NCI-H446 treated with DMSO at 0.1 percent for 48 hours (cell line): ENCODE results near the gene FBLIM1.
"Not testable (repeated sequence)": the region's sequence is repeated elsewhere in the genome, so short reads cannot be mapped to it uniquely, and the experiment has no call there.

Experiments
- DNase-seq: peaks from one replicate; lab custom pipeline; 2025; lab: John Stamatoyannopoulos, UW

FBLIM1 gene

GRCh38 chr1:15767941-15768340, 9.3 kb downstream of the FBLIM1 start:
- DNase-seq, result no peak

DNA sequence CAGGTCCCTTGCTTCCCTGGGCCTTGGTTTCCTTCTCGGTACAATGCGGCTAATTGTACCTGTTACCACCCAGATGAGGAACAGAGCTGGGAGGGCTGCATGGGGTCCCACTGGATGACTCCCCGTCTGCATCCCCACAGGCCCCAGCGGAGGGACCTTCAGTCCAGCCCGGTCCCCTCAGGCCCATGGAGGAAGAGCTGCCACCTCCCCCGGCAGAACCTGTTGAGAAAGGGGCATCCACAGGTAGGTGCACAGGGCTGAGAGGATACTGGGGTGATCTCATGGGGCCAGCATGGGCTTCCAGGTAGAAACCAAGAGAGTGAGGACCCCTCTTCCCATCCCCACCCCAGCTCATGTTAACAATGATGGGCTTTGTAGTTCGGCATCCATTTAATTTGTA, 9.8 kb downstream of the FBLIM1 start:
- DNase-seq, result no peak

DNA sequence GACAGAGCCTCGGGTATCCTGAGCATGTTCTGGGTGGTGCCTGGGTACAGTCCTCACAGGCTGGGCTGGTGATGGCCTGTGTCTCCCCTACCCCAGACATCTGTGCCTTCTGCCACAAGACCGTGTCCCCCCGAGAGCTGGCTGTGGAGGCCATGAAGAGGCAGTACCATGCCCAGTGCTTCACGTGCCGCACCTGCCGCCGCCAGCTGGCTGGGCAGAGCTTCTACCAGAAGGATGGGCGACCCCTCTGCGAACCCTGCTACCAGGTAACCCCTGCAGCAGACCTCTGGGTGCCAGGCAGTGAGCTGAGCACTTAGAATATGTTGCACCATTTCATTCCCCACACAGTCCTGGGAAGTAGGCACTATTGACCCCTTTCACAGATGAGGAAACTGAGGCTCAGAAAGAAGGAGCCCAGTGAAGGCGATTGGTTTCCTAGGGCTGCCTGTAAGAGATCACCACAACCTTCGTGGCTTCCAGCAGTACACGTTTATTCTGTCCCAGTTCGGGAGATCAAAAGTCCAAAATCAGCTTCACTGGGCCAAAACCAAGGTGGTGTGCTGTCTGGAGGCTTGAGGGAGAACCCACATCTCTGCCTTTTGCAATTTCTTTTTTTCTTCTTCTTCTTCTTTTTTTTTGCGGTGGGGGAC, 11.8 kb downstream of the FBLIM1 start:
- DNase-seq, result no peak

DNA sequence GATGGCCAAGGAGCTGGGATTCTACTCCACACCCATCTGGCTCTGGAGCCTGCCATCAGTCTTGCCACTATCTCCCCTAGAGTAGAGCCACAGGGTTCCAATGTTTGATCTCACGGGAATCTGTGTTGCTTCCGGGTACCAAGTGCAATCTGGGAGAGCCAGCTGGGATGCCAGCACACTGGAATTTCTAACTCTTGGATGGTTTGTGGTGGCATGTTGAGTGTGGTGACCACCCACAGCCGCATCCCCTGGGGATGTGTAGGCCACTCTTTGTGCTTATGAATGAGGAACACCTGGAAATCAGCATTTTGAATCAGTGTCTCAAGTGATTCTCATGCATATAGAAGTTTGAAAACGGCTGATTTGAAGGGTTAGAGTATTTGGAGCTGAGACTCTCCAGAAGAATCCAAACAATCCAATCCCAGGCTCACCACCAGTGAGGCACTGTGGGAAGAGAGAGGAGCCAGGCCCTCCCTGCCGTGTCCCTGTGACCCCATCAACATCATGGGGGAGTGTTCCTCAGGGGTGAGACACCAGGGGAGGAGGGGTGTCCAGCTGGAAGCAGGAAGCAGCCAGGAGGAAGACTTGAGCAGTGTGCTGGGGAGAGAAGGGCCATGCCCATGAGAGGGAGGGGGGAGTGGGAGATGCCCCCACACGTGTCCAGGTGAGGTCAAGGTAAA, 13.4 kb downstream of the FBLIM1 start:
- DNase-seq, result no peak

- DNase-seq, result no peak
Measured at GRCh38 chr1:15775706-15776105, 17.1 kb downstream of the FBLIM1 start.

- DNase-seq, result no peak
Measured at GRCh38 chr1:15777909-15778707, 19.5 kb downstream of the FBLIM1 start.

DNA sequence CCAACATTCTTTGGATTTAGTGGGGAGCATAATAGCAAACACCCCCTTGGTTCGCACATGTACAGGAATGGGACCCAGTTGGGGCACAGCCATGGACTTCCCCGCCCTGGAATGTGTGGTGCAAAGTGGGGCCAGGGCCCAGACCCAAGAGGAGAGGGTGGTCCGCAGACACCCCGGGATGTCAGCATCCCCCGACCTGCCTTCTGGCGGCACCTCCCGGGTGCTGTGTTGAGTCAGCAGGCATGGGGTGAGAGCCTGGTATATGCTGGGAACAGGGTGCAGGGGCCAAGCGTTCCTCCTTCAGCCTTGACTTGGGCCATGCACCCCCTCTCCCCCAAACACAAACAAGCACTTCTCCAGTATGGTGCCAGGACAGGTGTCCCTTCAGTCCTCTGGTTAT, 27.1 kb downstream of the FBLIM1 start:
- no peak for DNase-seq

DNA sequence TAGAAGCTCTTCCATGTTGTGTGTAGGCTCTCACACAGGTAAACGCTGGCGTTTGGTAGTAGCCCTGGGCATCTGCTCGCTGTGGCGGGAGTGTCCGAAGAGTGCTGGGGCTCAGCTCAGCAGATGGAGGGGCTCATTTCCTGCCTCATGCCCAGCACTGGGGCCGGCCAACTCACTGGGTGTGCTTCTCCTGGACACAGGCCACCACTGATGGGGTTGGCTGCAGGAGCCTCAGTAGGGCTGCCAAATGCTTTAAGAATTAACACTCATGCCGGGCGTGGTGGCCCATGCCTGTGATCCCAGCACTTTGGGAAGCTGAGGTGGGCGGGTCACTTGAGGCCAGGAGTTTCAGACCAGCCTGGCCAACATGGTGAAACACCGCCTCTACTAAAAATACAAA, 28.0 kb downstream of the FBLIM1 start:
- no peak for DNase-seq

DNA sequence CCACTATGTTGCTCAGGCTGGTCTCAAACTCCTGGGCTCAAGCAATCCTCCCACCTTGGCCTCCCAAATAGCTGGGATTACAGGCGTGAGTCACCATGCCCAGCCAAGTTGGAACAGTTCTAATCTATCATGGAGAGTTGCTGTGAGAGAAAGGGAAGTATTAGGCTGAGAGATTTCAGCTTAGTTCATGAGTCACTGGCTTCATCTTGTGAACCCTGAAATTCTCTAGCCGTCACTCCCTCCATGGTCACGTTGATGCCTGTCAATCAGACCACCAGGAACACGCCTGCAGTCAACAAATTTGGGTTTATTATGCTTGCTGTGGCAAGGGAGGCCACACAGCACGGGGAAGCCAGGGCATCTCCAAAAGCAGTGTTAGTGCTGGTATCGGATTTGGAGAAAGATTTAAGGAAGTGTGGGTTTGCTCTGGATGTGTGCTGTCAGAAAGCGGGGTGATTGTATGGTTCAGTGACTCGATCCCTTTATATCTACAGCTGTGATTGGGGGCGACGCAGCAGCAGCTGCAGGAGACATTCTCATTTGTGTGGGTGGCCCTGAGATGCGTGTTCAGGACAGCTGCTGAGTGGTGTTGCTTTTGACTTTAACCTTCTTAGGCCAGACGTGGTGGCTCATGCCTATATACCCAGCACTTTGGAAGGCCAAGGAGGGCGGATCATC, 30.2 kb downstream of the FBLIM1 start:
- no peak for DNase-seq

- DNase-seq, result no peak
Measured at GRCh38 chr1:15796086-15796462, 37.5 kb downstream of the FBLIM1 start.

GRCh38 chr1:15797614-15798390, 39.2 kb downstream of the FBLIM1 start:
- DNase-seq, result no peak

DNA sequence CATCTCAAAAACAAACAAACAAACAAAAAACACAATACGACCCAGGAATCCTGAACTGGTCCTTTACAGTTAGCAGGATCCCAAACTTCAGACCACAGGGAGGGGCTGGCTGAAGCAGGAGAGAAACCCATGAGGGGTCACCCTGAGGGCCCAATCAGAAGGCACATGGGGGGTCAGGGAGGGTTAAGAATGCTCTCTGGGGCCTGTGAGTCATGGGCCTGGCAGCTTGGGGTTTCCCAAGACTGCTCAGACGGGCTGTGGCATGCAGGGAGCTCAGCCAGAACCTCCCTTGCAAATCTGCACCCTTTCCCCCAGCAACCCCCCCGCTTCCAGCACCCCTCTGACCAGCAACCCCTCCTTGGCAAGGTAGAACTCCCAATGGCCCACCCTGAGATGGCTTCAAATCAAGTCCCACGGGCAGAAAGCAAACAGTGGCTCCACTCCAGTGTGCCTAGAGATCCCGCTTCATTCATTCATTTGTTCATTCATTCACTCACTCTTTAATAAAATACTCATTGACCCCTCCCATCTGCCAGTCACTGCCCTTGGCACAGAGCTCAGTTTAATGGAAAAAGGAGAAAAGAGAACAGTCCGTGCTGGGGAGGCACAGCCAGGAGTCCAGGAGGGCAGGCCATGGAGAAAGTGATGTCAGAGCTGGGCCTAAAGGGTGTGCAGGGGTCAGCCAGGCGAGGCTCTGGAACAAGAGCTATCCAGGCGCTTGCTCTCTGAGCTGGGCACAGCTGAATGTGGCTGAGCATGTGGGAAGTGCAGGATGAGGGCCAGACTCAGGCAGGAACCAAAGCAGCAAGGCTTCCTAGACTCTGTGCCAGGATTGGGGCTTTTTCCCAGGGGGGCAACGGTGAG, 40.6 kb downstream of the FBLIM1 start:
- DNase-seq, result no peak

GRCh38 chr1:15799928-15800835, 41.6 kb downstream of the FBLIM1 start:
- DNase-seq, result no peak

DNA sequence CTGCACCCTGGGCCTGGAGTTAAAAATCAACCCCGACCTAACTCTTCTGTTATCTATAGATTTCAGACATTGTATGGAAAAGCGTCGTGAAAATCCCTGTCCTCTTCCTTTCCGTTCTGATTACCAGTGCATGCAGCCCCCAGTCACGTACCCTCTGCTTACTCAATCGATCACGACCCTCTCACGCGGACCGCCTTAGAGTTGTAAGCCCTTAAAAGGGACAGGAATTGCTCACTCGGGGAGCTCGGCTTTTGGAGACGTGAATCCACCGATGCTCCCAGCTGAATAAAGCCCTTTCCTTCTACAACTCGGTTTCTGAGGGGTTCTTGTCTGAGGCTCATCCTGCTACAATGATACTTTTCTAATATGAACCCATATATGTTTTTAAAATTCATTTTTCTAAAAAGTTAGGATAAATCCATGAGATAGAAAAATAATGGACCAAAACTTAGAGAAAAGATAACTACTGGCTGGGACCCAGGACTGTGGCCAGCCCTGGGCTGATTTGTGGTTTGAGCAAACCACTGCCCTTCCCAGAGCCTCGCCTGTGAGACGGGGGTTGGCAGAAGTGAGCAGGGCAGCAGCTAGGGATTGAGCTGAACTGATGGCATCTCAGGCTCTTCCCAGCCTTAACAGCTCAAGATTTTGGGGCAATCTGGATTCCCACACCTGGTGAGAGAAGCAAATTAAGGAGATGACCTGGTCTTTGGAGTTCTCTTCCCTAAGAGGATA, 43.8 kb downstream of the FBLIM1 start:
- DNase-seq, result no peak

DNA sequence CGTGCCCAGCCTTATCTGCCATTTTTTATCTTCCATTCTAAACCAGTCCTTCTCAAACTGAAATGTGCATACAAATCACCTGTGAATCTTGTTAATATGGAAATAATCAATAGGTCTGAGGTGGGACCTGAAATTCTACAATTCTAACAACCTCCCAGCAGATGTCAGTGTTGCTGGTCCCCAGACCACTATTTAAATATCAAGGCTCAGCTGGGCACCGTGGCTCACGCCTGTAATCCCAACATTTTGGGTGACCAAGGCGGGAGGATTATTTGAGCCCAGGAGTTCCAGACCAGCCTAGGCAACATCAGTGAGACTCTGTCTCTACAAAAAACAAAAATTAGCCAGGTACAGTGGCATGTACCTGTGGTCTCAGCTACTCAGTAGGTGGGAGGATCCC, 44.8 kb downstream of the FBLIM1 start:
- no peak for DNase-seq

DNA sequence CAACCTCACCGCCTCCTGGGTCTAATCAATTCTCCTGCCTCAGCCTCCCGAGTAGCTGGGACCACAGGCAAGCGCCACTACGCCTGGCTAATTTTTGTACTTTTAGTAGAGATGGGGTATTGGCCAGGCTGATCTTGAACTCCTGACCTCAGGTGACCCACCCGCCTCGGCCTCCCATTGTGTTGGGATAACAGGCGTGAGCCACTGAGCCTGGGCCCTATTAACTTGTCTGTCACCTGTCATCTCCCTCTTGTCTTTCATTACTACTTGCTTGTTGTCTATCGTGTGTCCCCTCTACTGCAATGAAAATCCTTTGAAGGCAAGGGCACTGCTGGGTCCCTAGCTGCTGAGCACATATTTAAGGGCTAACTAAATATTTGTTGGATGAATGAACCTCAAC, 45.5 kb downstream of the FBLIM1 start:
- no peak for DNase-seq

- DNase-seq, result no peak
Measured at GRCh38 chr1:15807121-15807520, 48.5 kb downstream of the FBLIM1 start.

DNA sequence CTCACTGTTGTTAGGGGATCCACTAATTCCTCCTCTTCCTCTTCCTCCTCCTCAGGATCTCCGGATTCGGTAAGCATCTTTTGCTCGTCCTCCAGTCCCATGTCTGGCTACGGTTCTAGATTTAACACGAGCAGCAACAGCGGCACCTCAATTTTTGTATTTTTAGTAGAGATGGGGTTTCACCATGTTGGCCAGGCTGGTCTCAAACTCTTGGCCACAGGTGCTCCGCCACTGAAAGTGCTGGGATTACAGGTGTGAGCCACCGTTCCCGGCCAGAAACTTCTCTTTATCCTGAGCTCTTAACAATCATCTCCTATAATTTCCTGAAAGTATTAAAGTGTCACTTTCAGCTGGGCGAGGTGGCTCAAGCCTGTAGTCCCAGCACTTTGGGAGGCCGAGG, 49.0 kb downstream of the FBLIM1 start, which contains the start of gene UQCRHL:
UQCRHL (minus strand) TSS at position 101 of the 400 bp plus-strand sequence; CDS start at position 101, 0 bp downstream.
- not testable (repeated sequence) for DNase-seq

GRCh38 chr1:15808955-15809354, 50.4 kb downstream of the FBLIM1 start:
- DNase-seq, result no peak
